CD14-positive monocyte (primary cell): ENCODE data around the gene LIF. TPM values are rescaled to one million over a fixed set of nuclear protein-coding genes. Genes with fewer than 3 reads are reported as not detected.

ENCODE experiments used
- DNase-seq, 3 donors: peaks; one replicate each; pipeline ENCODE4 v3.0.0-alpha.2; 2011 to 2022
- H2AFZ ChIP-seq: 2 replicates; pipeline ENCODE4 v1.6.0; 2012; ENCODE audit warnings: mild to moderate bottlenecking, low read depth, low read length, inconsistent platforms; ENCODE audit not compliant: insufficient read depth, poor library complexity, severe bottlenecking
- H3K27ac ChIP-seq, 2 donors: 1 replicate in 1 of 2; 2 replicates in 1 of 2; pipeline ENCODE4 v1.5.1; 2012 to 2013; ENCODE audit warnings: low read length in 2 of 2, control low read depth in 1 of 2, inconsistent platforms in 1 of 2, low read depth in 1 of 2, mild to moderate bottlenecking in 1 of 2
- H3K27me3 ChIP-seq, 2 donors: one replicate each; pipeline versions ENCODE4 v1.6.0 to v1.6.1; 2011 to 2013; ENCODE audit warnings: low read length in 2 of 2; ENCODE audit not compliant: control insufficient read depth in 2 of 2, insufficient read depth in 2 of 2
- H3K36me3 ChIP-seq, 2 donors: replicated peaks in 1 of 2; 1 replicate in 1 of 2; 2 replicates in 1 of 2; pipeline versions ENCODE4 v1.5.1 to v1.6.1; 2012 to 2013; ENCODE audit warnings: low read length in 2 of 2, control low read depth in 1 of 2, inconsistent platforms in 1 of 2, mild to moderate bottlenecking in 1 of 2; ENCODE audit not compliant: insufficient read depth in 2 of 2, control insufficient read depth in 1 of 2
- H3K4me1 ChIP-seq, 2 donors: 1 replicate in 1 of 2; 2 replicates in 1 of 2; pipeline versions ENCODE4 v1.5.1 to v1.6.1; 2012 to 2013; ENCODE audit warnings: low read length in 2 of 2, control low read depth in 1 of 2, inconsistent platforms in 1 of 2, mild to moderate bottlenecking in 1 of 2, moderate library complexity in 1 of 2; ENCODE audit not compliant: insufficient read depth in 2 of 2, control insufficient read depth in 1 of 2
- H3K4me2 ChIP-seq: replicated peaks from 2 replicates; pipeline ENCODE3; 2012; ENCODE audit warnings: low read length, moderate library complexity, mild to moderate bottlenecking; ENCODE audit not compliant: poor library complexity, severe bottlenecking; ENCODE audit errors: extremely low read depth
- H3K4me3 ChIP-seq, 3 experiments: fragments of 200-600 bp in 1 of 3; sonication (generic) in 1 of 3; replicated peaks in 1 of 3; 1 replicate in 2 of 3; 2 replicates in 1 of 3; pipeline ENCODE4 v1.5.1; 2011 to 2013; ENCODE audit warnings: low read length in 3 of 3, mild to moderate bottlenecking in 3 of 3, control low read depth in 2 of 3, low read depth in 2 of 3, inconsistent platforms in 1 of 3, moderate library complexity in 1 of 3
- H3K79me2 ChIP-seq: 2 replicates; pipeline ENCODE4 v1.6.0; 2012; ENCODE audit warnings: mild to moderate bottlenecking, control low read depth, inconsistent platforms, low read length, moderate library complexity; ENCODE audit not compliant: insufficient read depth
- H3K9ac ChIP-seq: 2 replicates; pipeline ENCODE4 v1.6.0; 2017; ENCODE audit warnings: low read length, mild to moderate bottlenecking; ENCODE audit not compliant: insufficient read depth, poor library complexity, severe bottlenecking
- H3K9me3 ChIP-seq, 2 donors: replicated peaks in 1 of 2; 1 replicate in 1 of 2; 2 replicates in 1 of 2; pipeline versions ENCODE4 v1.5.1 to v1.6.1; 2012 to 2013; ENCODE audit warnings: low read length in 2 of 2, control low read depth in 1 of 2; ENCODE audit not compliant: control insufficient read depth in 1 of 2, insufficient read depth in 1 of 2
- H4K20me1 ChIP-seq: 2 replicates; pipeline ENCODE4 v1.6.0; 2012; ENCODE audit warnings: mild to moderate bottlenecking, low read length, control low read depth, moderate library complexity; ENCODE audit not compliant: insufficient read depth
- H3K27ac Mint-ChIP-seq, 7 donors: one replicate each; pipeline ENCODE4 v1.8.0; 2020; ENCODE audit warnings: mild to moderate bottlenecking in 7 of 7, mixed read lengths in 7 of 7, moderate library complexity in 6 of 7, inconsistent platforms in 2 of 7
- H3K27me3 Mint-ChIP-seq, 3 donors: one replicate each; pipeline ENCODE4 v1.8.0; 2021 to 2022; ENCODE audit warnings: low read depth in 3 of 3, mild to moderate bottlenecking in 3 of 3, mixed read lengths in 3 of 3, moderate library complexity in 3 of 3, inconsistent platforms in 1 of 3
- H3K36me3 Mint-ChIP-seq, 2 donors: one replicate each; pipeline ENCODE4 v1.8.0; 2020; ENCODE audit warnings: mixed read lengths in 2 of 2, inconsistent platforms in 1 of 2, mild to moderate bottlenecking in 1 of 2
- H3K4me1 Mint-ChIP-seq: one replicate; pipeline ENCODE4 v1.8.0; 2020; ENCODE audit warnings: mild to moderate bottlenecking, mixed read lengths
- H3K4me3 Mint-ChIP-seq, 2 donors: one replicate each; pipeline ENCODE4 v1.8.0; 2020; ENCODE audit warnings: mild to moderate bottlenecking in 2 of 2, mixed read lengths in 2 of 2, moderate library complexity in 1 of 2
- H3K9me3 Mint-ChIP-seq, 7 donors: one replicate each; pipeline ENCODE4 v1.8.0; 2020 to 2022; ENCODE audit warnings: mixed read lengths in 7 of 7, mild to moderate bottlenecking in 6 of 7, moderate library complexity in 6 of 7, inconsistent platforms in 2 of 7
- CTCF ChIP-seq: fragments of 200-600 bp; IDR thresholded peaks from one replicate; pipeline ENCODE4 v1.8.0; 2022; ENCODE audit warnings: antibody characterized with exemption, mild to moderate bottlenecking
- WGBS: methylation state at CpG from one replicate; pipeline ENCODE4 v1.1.5; 2013; ENCODE audit warnings: missing lambda C conversion rate; ENCODE audit not compliant: insufficient coverage; 5-methylcytosine and 5-hydroxymethylcytosine counted together
- intact Hi-C, 2 donors: fragments of 100-400 bp; cut with micrococcal nuclease; formaldehyde crosslinking; loops; one replicate each; pipeline versions ENCODE4 v1.15.0 to v1.15.1; 2023
- polyA plus RNA-seq, 3 donors: library from polyadenylated mRNA; depleted of rRNA in 1 of 3; unstranded in 2 of 3; stranded (reverse) in 1 of 3; fragments of 300-500 nt in 2 of 3; fragments of >200 nt in 1 of 3; fragmentation: Illumina TruSeq in 2 of 3; gene quantifications; 1 replicate in 2 of 3; 2 replicates in 1 of 3; pipeline ENCODE4 v1.2.3, GENCODE V29; 2012 to 2021

Gene LIF
- polyA plus RNA-seq, 3 donors, result 7.0 TPM; not detected in 2

DNA sequence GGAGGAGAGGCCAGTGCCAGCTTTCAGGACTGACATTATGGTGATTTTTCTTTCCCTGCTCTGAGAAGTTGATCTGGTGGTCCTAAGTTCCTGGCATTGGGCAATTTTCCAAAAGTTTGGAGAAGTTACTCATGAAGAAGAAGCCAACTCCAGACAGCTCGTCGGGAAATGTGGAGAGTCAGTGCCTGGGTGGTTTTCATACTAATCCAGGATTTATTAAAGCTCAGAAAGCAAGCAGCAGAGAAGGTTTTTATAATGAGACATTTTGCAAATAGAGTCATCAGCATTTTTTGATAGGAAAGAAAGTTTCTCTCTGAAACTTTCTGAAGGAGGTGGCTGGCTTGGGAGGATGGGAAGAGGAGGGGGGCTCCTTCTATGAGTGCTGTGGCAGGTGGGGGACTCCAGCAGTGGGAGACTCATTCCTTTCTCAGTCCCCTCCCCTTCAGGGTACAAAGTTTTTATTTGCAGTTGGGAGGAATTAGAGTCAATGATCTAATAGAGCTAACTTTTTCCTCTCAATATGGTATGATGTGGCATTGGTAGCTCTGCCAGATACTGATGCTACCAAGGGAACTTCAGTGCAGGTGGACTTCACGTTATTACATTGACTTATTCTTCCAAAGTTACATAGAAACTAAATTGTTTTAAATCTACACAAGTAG lies 55.4 kb downstream of the LIF start:
- peaks cover 55% of the 10 kb centered on the region for H3K4me1 Mint-ChIP-seq
- peaks cover 7 to 10% of the 10 kb centered on the region in 2 donors for H3K36me3 Mint-ChIP-seq

GRCh38 chr22:30190574-30190973 lies 56.0 kb downstream of the LIF start:
- peaks cover 1 to 4% (median 4%) of the 10 kb centered on the region in 3 donors for H3K27me3 Mint-ChIP-seq
- H3K4me2 ChIP-seq, result no peak overlapping the region
- intact Hi-C loops, result no loop called here
- no peaks in the 10 kb centered on the region for H3K9me3 ChIP-seq
- peak overlapping the region in 2 of 7 donors; percentile 31 to 84 for H3K27ac Mint-ChIP-seq
- no peak for TF ChIP-seq CTCF
- H3K79me2 ChIP-seq, result no peaks in the 10 kb centered on the region
- H3K27me3 ChIP-seq, result no peaks in the 10 kb centered on the region
- H3K4me3 ChIP-seq, result no peak overlapping the region
- WGBS, result no CpG with 5 or more reads among the region's 1 CpG
- no peak overlapping the region for H3K9ac ChIP-seq
- no peaks in the 10 kb centered on the region for H3K36me3 ChIP-seq
- H3K36me3 Mint-ChIP-seq, result peaks cover 3 to 8% of the 10 kb centered on the region in 2 donors
- no peak for DNase-seq
- peaks cover 51% of the 10 kb centered on the region for H3K4me1 Mint-ChIP-seq
- no peak overlapping the region for H2AFZ ChIP-seq
- H3K4me3 Mint-ChIP-seq, result no peak overlapping the region
- no peaks in the 10 kb centered on the region for H4K20me1 ChIP-seq
- peaks cover 42% of the 10 kb centered on the region in 2 donors for H3K4me1 ChIP-seq
- H3K27ac ChIP-seq, result no peak overlapping the region
- peaks cover 0 to 3% (median 0%) of the 10 kb centered on the region in 7 donors for H3K9me3 Mint-ChIP-seq

More for the DNA sequence above, 55.4 kb downstream of the LIF start:
- Histone ChIP-seq H3K36me3 (no peaks in the 10 kb centered on the region), H3K27ac (no peak overlapping the region), H4K20me1 (no peaks in the 10 kb centered on the region), H3K4me1 (peaks cover 47 to 48% of the 10 kb centered on the region in 2 donors), H3K4me2 (no peak overlapping the region), H3K27me3 (no peaks in the 10 kb centered on the region), H2AFZ (no peak overlapping the region), H3K4me3 (no peak overlapping the region), H3K9me3 (no peaks in the 10 kb centered on the region), H3K9ac (no peak overlapping the region), H3K79me2 (no peaks in the 10 kb centered on the region)
- TF ChIP-seq CTCF, result no peak
- H3K4me3 Mint-ChIP-seq, result no peak overlapping the region
- no peak for DNase-seq
- H3K27me3 Mint-ChIP-seq, result peaks cover 1 to 4% (median 4%) of the 10 kb centered on the region in 3 donors
- H3K9me3 Mint-ChIP-seq, result peaks cover 0 to 3% (median 0%) of the 10 kb centered on the region in 7 donors
- WGBS, result 75% methylated on average over 2 of the region's 3 CpGs
- intact Hi-C loops, result no loop called here
- H3K27ac Mint-ChIP-seq, result peak overlapping the region in 1 of 7 donors; percentile 78

Other genes with a start within 250 kb of the LIF start
- gene HORMAD2, start 166.3 kb downstream of the LIF start, polyA plus RNA-seq, result not detected
- 100 to 1,000 TPM in 2 of 3 donors, 10 to 100 TPM in 1; 48.0 to 295 (median 146) TPM for gene OSM, start 20.1 kb upstream of the LIF start, polyA plus RNA-seq
- gene CASTOR1, start 42.7 kb upstream of the LIF start, polyA plus RNA-seq, result 10 to 100 TPM in 1 of 3 donors, 1 to 10 TPM in 2; 6.4 to 15.5 (median 6.5) TPM
- 10 to 100 TPM; 13.4 to 38.3 (median 21.8) TPM for gene TBC1D10A, start 80.2 kb upstream of the LIF start, polyA plus RNA-seq
- 100 to 1,000 TPM in 1 of 3 donors, 10 to 100 TPM in 2; 34.7 to 102 (median 52.1) TPM for gene SF3A1, start 110.1 kb upstream of the LIF start, polyA plus RNA-seq
- gene CCDC157, start 110.2 kb upstream of the LIF start, polyA plus RNA-seq, result 1 to 10 TPM in 1 of 3 donors, under 1 TPM in 2; 0.50 to 3.7 (median 0.54) TPM
- gene RNF215, start 140.7 kb upstream of the LIF start, polyA plus RNA-seq, result 10 to 100 TPM in 1 of 3 donors, under 1 TPM in 2; 0.26 to 12.2 (median 0.42) TPM
- under 1 TPM in 2 of 3 donors, not detected in 1; 0.03 TPM for gene SEC14L2, start 150.3 kb upstream of the LIF start, polyA plus RNA-seq
- 10 to 100 TPM in 1 of 3 donors, 1 to 10 TPM in 2; 6.2 to 14.2 (median 7.5) TPM for gene MTFP1, start 179.0 kb upstream of the LIF start, polyA plus RNA-seq
- not detected for gene SEC14L3, start 225.3 kb upstream of the LIF start, polyA plus RNA-seq